HG02759 (cell line): ENCODE measurements around the gene ISL1.

Experiments
- ATAC-seq: cut with Tn5 transposase; IDR thresholded peaks from one replicate; pipeline ENCODE4 v1.9.1; 2021; ENCODE audit warnings: mild to moderate bottlenecking, moderate library complexity; ENCODE audit not compliant: unreplicated experiment

The ISL1 gene

GRCh38 chr5:51439232-51439631 lies 56.0 kb downstream of the ISL1 start:
- ATAC-seq: no peak
